Measurements from ENCODE around the gene PDLIM1.

PDLIM1 gene

DNA sequence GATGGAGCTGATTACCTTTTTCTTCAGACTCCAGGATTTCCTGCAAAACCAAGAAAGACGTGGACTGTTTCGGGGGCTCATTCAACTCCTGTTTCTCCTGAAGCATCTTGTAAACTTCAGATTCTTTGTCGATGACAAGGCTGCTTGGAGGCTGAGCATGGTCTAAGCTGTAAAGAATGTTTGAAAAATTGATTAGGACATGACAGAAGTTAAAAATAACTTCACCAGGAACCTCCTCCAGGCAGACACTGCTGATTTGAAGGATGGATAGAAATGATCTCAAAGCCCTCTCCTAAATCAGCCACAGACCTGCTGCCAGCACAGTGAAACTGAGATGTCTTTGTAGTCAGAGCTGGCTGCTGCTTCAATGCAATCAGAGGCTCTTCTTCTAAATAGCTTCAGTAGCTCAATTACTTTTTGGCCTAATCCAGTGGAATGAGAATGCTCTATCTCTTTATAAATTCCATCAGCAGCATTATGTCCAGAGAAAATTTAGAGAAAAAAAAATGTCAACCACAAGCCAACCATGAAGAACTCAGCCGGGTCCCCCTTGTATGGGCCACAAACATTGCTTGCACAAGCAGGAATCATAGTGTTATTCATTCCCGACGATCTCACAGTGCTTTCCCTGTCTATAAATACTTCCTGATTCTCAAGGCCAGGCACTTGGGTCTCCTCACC is 43.5 kb downstream of the PDLIM1 start:
- Histone ChIP-seq H3K9me3 (replicated peaks; ENCODE audit: insufficient read depth, low read length) (no peaks in the 10 kb centered on the region), H3K27ac (ENCODE audit: low read length) (peak overlapping the region; percentile 90; the same call in 1 of the 2 replicates), H3K36me3 (replicated peaks; ENCODE audit: insufficient read depth, low read length) (no peaks in the 10 kb centered on the region), H3K4me3 (ENCODE audit: low read length) (no peak overlapping the region), H3F3A (ENCODE audit: insufficient read depth, low read length) (peaks cover 35% of the 10 kb centered on the region), H3K79me2 (ENCODE audit: low read length) (peaks cover 45% of the 10 kb centered on the region), H2AFZ (ENCODE audit: low read length) (no peak overlapping the region), H3K4me2 (ENCODE audit: low read depth, low read length) (0 out of 2 replicates have a peak overlapping the region, but pooled peaks have one; percentile 6), H3K27me3 (replicated peaks; ENCODE audit: insufficient read depth, low read length) (no peaks in the 10 kb centered on the region), H3K9me2 (replicated peaks; ENCODE audit: insufficient read depth, low read length) (no peaks in the 10 kb centered on the region), H3K4me1 (ENCODE audit: low read length) (peaks cover 48% of the 10 kb centered on the region), H4K20me1 (ENCODE audit: insufficient read depth, low read length) (no peaks in the 10 kb centered on the region), H3K9ac (ENCODE audit: low read length) (no peak overlapping the region; the same call in 1 of the 2 replicates)
- DNase-seq, result peak; percentile 46
- TF ChIP-seq EZH2phosphoT487 (IDR thresholded peaks at IDR 0.05; ENCODE audit: low read length), result no peak
- no peak for TF ChIP-seq CTCF (IDR thresholded peaks at IDR 0.05; ENCODE audit: low read length)
- TF ChIP-seq EZH2 (optimal IDR thresholded peaks at IDR 0.05; ENCODE audit: low read depth, low read length), result no peak

GRCh38 chr10:95246582-95247051 is 44.2 kb downstream of the PDLIM1 start:
- H3K4me2 ChIP-seq (ENCODE audit: low read depth, low read length), result peak overlapping the region; percentile 83; the same call in 1 of the 2 replicates
- H4K20me1 ChIP-seq (ENCODE audit: insufficient read depth, low read length), result no peaks in the 10 kb centered on the region
- no peak overlapping the region for H2AFZ ChIP-seq (ENCODE audit: low read length)
- no peaks in the 10 kb centered on the region for H3K9me3 ChIP-seq (replicated peaks; ENCODE audit: insufficient read depth, low read length)
- DNase-seq, result peak; percentile 70
- H3K36me3 ChIP-seq (replicated peaks; ENCODE audit: insufficient read depth, low read length), result no peaks in the 10 kb centered on the region
- no peaks in the 10 kb centered on the region for H3K9me2 ChIP-seq (replicated peaks; ENCODE audit: insufficient read depth, low read length)
- H3K4me1 ChIP-seq (ENCODE audit: low read length), result peaks cover 48% of the 10 kb centered on the region
- peak overlapping the region; percentile 90; the same call in 1 of the 2 replicates for H3K27ac ChIP-seq (ENCODE audit: low read length)
- H3K79me2 ChIP-seq (ENCODE audit: low read length), result peaks cover 41% of the 10 kb centered on the region
- no peak overlapping the region for H3K4me3 ChIP-seq (ENCODE audit: low read length)
- H3K27me3 ChIP-seq (replicated peaks; ENCODE audit: insufficient read depth, low read length), result no peaks in the 10 kb centered on the region
- peaks cover 35% of the 10 kb centered on the region for H3F3A ChIP-seq (ENCODE audit: insufficient read depth, low read length)
- peak overlapping the region; percentile 53; the same call in 1 of the 2 replicates for H3K9ac ChIP-seq (ENCODE audit: low read length)
- TF ChIP-seq EZH2phosphoT487 (IDR thresholded peaks at IDR 0.05; ENCODE audit: low read length) (no peak), CTCF (IDR thresholded peaks at IDR 0.05; ENCODE audit: low read length) (peak; percentile 87)

GRCh38 chr10:95245425-95246055 is 45.3 kb downstream of the PDLIM1 start:
- no peak overlapping the region for H2AFZ ChIP-seq (ENCODE audit: low read length)
- H3K36me3 ChIP-seq (replicated peaks; ENCODE audit: insufficient read depth, low read length), result no peaks in the 10 kb centered on the region
- peaks cover 41% of the 10 kb centered on the region for H3K79me2 ChIP-seq (ENCODE audit: low read length)
- TF ChIP-seq EZH2phosphoT487 (IDR thresholded peaks at IDR 0.05; ENCODE audit: low read length) (no peak), EZH2 (optimal IDR thresholded peaks at IDR 0.05; ENCODE audit: low read depth, low read length) (no peak), CTCF (IDR thresholded peaks at IDR 0.05; ENCODE audit: low read length) (no peak)
- no peaks in the 10 kb centered on the region for H3K9me2 ChIP-seq (replicated peaks; ENCODE audit: insufficient read depth, low read length)
- H3K9me3 ChIP-seq (replicated peaks; ENCODE audit: insufficient read depth, low read length), result no peaks in the 10 kb centered on the region
- H3K4me3 ChIP-seq (ENCODE audit: low read length), result peak overlapping the region; percentile 30; the same call in 1 of the 2 replicates
- peak overlapping the region; percentile 53 for H3K9ac ChIP-seq (ENCODE audit: low read length)
- peaks cover 35% of the 10 kb centered on the region for H3F3A ChIP-seq (ENCODE audit: insufficient read depth, low read length)
- H3K27me3 ChIP-seq (replicated peaks; ENCODE audit: insufficient read depth, low read length), result no peaks in the 10 kb centered on the region
- peaks cover 48% of the 10 kb centered on the region for H3K4me1 ChIP-seq (ENCODE audit: low read length)
- H3K4me2 ChIP-seq (ENCODE audit: low read depth, low read length), result peak overlapping the region; percentile 83
- DNase-seq, result peak; percentile 88
- H3K27ac ChIP-seq (ENCODE audit: low read length), result peak overlapping the region; percentile 90
- no peaks in the 10 kb centered on the region for H4K20me1 ChIP-seq (ENCODE audit: insufficient read depth, low read length)
